HG03354 (cell line): Measurements from ENCODE around the gene DENND6B.
"Not testable (repeated sequence)": the region's sequence is repeated elsewhere in the genome, so short reads cannot be mapped to it uniquely, and the experiment has no call there.

Experiments
- ATAC-seq: cut with Tn5 transposase; IDR thresholded peaks from one replicate; pipeline ENCODE4 v1.9.1; 2021; ENCODE audit warnings: mild to moderate bottlenecking; ENCODE audit not compliant: unreplicated experiment, poor library complexity, severe bottlenecking

The DENND6B gene, protein sequence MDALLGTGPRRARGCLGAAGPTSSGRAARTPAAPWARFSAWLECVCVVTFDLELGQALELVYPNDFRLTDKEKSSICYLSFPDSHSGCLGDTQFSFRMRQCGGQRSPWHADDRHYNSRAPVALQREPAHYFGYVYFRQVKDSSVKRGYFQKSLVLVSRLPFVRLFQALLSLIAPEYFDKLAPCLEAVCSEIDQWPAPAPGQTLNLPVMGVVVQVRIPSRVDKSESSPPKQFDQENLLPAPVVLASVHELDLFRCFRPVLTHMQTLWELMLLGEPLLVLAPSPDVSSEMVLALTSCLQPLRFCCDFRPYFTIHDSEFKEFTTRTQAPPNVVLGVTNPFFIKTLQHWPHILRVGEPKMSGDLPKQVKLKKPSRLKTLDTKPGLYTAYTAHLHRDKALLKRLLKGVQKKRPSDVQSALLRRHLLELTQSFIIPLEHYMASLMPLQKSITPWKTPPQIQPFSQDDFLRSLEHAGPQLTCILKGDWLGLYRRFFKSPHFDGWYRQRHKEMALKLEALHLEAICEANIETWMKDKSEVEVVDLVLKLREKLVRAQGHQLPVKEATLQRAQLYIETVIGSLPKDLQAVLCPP

DNA sequence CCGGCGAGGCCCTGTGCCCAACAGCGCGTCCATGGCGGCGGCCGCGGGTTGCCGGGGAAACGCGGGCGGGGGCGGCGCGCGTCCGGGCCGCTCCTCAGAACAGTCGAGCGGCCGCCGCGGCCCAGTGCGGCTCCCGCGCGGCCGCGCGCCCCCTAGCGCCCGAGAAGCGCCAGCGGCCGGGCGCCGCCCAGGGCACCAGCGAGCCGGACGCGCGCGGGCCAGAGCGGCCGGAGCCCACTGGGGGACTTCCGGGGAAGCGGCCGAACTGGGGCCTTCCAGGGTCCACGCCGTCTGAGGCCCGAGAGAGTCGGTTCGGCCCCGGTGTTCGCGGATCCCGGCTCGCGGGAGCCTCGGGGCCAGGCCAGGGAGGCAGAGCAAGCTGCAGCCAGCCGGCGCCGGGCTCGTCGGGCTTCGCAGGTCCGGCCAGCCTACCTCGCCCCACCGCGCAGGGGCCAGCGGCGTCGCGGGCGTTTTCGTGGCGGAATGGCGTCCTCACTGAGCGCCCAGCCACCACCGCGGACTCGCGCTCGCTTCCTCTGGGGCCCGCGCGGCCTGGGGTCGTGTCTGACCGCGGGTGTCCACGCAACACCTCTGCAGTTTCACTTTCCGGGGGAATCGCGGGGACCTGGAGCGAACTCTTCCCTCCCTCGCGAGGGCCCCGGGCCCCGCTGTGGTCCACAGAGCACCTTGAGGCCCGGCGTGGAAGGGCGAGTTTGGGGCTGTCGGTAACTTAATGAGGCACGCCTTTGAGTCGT is at the start of gene DENND6B:
TSS of gene DENND6B (minus strand) at position 57 of the 755 bp plus-strand sequence. CDS start at position 33, 24 bp downstream.
- peak; percentile 66 for ATAC-seq

DNA sequence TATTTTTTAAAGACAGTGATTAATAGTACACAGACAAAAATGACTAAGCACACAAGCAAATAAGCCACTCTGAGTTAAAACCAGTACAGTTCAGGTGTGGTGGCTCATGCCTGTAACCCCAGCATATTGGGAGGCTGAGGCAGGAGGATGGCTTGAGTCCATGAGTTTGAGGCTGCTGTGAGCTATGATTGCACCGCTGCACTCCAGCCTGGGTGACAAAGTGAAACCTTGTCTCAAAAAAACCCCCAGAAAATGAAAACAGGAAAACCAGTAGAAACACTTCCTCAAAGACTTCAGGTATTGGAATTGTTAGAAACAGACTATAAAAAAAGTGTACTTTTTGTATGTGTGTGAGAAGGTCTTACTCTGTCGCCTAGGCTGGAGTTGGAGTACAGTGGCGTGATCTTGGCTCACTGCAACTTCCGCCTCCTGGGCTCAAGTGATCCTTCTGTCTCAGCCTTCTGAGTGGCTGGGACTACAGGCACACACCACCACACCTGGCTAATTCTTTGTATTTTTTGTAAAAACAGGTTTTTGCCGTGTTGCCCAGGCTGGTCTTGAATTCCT is 49.4 kb upstream of the DENND6B start:
- no peak for ATAC-seq

DNA sequence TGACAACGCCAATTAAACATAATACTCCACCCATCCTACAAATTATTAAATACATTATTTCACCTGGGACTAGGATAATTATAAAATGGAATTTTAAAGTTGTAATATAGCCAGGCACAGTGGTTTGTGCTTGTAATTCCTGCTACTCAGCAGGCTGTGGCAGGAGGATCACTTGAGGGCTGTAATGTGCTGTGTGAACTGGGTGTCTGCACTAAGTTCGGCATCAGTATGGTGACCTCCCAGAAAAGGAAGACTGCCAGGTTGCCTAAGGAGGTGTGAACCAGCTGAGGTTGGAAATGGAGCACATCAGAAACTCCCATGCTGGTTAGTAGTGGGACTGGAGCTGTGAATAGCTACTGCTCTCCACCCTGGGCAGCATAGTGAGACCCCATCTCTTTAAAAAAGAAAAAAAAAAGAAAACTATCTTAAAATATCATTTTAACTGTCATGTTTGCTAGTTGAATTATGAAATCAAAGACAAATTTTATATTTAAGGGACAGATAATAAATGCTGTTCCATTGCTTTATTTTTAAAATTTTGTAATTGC is 44.4 kb upstream of the DENND6B start:
- no peak for ATAC-seq

DNA sequence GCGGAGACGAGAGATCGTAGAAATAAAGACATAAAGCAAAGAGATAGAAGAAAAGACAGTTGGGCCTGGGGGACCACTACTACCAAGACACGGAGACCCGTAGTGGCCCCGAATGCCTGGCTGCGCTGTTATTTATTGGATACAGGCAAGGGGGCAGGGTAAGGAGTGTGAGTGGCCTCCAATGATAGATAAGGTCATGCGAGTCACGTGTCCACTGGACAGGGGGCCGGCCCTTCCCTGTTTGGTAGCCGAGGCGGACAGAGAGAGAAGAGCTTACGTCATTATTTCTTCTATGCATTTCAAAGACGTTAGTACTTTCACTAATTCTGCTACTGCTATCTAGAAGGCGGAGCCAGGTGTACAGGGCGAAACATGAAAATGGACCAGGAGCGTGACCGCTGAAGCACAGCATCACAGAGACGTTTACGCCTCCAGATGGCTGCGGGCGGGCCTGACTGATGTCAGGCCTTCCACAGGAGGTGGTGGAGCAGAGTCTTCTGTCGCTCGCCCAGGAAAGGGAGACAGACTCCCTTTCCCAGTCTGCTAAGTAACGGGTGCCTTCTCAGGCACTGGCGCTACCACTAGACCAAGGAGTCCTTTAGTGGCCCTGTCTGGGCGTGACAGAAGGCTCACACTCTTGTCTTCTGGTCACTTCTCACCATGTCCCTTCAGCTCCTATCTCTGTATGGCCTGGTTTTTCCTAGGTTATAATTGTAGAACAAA is 41.1 kb upstream of the DENND6B start:
- no peak for ATAC-seq

DNA sequence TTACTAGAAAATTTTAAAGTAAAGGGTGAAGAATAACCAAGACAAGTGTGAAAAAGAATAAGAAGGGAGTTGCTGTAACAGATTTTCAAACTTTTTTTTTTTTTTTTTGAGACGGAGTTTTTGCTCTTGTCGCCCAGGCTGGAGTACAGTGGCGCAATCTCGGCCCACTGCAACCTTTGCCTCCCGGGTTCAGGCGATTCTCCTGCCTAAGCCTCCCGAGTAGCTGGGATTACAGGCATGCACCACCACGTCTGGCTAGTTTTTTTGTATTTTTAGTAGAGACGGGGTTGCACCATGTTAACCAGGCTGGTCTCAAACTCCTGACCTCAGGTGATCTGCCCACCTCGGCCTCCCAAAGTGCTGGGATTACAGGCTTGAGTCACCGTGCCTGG is 37.0 kb upstream of the DENND6B start:
- not testable (repeated sequence) for ATAC-seq

DNA sequence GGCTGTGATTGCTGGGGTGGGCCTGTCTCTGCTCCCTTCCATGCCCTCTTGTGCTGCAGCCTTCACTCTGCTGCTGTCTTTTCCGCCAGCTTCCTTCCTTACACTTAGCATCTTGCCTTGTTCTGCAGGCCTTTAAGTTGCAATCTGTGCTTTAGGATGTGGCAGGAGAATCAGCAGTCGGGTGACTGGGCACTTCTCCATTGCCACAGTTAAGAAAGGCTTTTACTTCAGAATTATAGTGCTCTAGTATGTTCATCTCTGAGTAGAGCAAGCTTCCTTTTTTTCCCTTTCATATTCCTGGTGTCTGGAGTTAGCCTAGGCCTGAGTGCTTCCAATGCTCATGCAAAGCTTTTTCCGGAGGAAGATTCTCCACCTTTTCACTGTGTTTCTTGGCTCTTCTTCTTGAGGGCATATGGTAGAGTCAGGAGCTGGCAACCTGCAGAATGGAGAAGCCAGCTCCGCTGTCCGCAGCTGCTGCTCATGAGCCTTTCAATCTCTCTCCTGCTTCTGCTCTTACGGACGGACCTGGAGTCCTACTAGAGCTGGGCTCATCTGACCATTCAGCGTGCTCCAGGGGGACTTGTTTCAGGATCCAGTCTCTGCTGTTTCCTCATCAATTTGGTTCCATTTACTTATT is 36.5 kb upstream of the DENND6B start:
- no peak for ATAC-seq

DNA sequence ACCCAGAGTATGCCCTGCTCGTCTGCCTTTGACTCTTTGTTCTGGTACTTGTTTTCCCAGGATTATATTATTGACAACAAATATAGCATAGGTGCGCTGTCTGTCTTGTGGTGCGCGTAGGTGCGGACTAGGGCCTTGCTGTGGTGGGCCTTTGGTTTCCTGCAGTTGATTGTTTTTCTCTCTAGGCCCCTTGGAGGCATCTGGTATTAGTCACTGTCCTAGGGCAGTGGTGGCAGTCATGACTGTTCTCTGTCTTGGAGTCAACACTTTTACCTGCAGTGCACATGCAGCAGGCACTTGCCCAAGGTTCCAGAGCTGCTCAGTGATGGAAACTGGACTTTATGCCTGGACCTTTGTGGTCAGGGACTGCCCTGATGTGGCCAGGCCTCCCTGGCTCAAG is 34.9 kb upstream of the DENND6B start:
- no peak for ATAC-seq

DNA sequence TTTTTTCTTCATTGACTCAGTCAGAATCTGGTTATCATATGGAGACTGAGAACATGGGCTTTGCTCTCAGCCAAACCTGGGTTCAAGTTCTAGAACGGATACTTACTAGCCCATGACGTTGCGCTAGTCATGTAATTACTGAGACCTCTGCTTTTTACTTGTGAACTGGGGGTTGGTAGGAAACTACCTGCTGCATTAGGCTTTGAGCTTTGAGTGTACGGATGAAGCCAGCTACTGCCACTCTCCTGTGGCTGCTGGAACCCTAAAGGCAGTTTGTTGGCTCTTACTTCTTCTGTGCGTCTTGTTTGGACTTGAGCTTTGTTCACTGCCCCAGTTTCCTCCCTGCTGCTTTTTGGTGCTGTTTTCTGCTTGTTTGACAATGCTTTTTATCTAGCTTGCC is 34.4 kb upstream of the DENND6B start:
- no peak for ATAC-seq

DNA sequence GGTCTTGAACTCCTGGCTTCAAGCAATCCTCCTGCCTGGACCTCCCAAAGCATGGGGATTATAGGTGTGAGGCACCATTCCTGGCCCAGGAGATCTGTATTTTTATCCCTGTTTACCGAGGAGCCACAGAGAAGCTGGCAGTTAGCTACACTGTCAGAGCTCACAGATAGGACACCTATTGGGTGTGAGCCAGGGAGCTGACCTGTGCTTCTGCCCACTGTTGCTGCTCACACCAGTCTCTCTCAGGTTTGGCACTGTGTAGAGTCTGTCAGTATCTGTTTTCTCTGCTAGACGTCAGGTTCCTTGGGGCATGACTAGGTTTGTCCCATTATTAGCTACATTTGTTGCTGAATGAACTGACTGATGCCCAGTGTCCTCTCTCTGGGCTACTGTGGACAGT is 33.8 kb upstream of the DENND6B start:
- ATAC-seq, result no peak

DNA sequence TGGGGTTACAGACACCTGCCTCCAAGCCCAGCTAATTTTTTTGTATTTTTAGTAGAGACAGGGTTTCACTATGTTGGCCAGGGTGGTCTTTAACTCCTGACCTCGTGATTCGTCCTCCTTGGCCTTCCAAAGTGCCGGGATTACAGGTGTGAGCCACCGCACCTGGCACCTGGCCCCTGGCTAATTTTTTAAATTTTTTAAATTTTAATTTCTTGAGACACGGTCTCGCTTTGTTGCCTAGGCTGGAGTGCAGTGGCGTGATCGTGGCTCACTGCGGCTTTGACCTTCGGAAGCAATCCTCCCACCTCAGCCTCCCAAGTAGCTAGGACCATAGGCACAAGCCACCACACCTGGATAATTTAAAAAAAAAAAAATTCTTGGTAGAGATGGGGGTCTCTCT is 30.9 kb upstream of the DENND6B start:
- no peak for ATAC-seq

DNA sequence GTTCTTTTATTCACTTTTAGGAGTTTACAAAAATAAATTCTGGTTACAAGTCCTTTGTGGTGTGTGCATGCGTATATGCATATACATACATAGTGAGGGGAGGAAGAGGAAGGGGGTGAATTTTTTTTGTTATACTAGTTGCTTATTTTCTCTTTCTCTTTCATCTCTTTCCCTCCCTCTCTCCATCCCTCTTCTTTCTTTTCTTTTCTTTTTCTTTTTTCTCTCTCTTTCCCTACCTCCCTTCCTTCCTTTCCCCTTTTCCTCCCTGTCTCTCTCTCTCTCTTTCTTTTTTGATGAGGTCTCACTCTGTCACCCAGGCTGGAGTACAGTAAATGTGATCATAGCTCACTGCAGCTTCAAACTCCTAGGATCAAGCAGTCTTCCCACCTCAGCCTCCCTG is 30.4 kb upstream of the DENND6B start:
- no peak for ATAC-seq

DNA sequence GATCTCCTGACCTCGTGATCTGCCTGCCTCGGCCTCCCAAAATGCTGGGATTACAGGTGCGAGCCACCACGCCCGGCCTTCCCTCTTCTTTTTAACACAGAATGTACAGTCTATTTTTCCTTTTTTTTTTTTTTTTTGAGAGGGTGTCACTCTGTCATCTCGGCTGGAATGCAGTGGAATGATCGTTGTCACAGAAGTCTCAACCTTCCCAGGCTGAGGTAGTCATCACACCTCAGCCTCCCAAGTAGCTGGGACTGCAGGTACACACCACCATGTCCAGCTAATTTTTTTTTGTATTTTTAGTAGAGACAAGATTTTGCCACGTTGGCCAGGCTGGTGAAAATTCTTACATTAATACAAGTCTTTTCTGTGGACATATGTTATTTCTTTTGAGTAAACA is 29.4 kb upstream of the DENND6B start:
- no peak for ATAC-seq

DNA sequence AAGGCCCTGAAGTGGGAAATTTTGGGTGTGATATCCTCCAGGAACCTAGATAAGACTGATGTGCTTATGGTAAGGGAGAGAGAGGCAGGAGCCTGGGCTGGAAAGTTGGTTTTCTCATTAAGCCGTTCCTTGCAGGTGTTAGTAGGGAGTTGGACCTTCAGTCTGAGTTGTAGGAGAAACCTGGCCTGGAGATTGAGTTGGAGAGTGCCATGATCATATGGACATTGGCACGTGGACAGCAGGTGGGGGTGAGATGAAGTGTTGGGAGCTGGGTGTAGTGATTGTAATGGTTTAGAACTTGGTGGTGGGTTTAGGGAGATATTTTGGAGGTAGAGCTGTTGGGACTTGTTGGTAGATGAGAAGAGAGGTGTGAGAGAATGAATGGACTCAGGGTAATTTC is 21.2 kb upstream of the DENND6B start:
- ATAC-seq, result no peak

DNA sequence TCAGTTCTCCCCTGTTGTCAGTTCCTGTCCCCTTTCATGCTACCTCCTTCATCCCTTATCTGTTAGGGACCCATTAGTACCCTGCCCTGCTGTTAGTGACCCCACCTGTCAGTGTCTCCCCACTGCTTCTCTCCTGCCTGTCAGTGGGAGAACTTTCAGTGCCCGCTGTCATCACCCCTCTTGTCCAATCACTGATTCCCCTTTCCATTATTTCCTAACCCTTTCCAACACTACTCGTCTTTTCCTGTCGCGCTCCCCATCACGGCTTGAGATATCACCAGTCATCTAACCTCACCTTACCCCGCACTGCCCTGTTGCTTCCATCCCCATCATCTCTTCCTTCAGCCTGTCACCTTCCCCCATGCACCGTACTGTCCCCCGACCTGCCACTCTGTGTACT is 20.3 kb upstream of the DENND6B start:
- no peak for ATAC-seq

DNA sequence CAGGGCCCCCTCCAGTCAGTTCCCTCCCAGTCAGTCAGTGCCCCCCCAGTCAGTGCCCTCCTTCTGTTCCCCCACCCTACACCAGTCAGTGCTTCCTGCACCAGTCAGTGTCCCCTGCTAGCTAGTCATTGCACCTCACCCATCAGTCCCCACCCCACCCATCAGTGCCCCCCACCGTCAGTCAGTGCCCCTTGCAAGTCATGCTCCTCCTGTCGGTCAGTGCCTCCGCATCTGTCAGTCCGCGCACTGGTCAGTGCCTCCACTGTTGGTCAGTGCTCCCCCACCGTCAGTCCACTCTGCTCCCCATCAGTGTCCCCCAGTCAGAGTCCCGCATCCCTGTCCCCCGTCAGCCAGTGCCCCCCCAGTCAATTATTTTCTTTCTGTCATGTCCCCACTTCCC is 19.7 kb upstream of the DENND6B start:
- no peak for ATAC-seq

DNA sequence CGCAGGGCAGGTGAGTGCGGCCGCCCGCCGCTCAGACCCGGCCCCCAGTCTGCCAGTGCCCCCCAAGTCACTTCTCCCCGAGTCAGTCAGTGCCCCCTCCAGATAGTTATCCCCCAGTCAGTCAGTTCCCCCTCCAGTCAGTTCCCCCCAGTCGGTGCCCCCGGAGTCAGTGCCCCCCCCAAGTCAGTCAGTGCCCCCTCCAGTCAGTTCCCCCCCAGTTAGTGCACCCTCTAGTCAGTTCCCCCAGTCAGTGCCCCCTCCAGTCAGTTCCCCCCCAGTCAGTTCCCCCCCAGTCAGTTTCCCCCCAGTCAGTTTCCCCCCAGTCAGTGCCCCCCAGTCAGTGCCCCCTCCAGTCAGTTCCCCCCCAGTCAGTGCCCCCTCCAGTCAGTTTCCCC is 16.7 kb upstream of the DENND6B start:
- no peak for ATAC-seq

DNA sequence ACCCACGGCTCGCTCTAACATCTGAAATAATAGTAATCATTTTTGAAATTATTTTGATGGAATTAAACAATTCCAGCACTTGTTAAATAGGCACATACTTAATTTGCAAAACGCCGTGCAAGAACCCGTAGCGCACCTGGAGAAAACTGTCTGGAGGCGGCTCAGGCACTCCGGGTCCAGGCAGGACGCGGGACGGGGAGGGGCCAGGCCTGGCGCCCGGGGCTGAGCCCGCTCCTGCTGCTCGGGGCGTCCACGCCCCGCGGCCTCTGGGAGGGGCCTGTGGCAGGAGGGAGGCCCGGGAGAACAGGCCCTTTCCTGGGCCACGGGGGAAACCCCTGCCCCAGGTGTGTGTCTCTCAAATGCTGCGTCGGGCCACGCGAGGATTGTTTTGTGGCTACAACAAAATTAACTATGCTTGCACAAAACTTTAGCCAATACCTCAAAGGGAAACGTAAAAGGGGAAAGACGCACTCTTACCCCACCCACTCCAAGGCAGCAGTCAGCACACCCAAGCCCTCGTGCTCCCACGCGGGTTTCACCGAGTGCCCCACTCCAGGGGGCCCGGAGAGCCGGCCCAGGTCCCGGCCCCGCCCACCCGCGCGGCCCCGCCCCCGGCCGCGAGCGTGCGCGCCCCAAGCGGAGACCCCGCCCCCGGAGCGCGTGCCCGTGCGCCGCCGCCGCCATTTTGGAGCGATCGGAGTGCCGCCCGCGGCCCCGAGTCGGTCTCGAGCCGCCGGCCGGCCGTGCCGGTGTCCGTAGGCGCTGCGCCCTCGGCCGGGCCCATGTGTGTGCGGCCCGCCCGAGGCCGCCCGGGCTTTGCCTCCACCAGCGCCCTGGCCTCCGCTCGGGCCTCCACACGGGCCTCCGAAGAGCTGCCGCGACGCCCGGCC is 16.1 kb upstream of the DENND6B start, which contains the start of gene PPP6R2:
TSS of gene PPP6R2 (plus strand) at position 677 of the 890 bp plus-strand sequence. CDS start 50,582 bp downstream, outside the sequence.
- peak; percentile 75 for ATAC-seq
